Fibroblast of villous mesenchyme (primary cell): ENCODE measurements around the gene CIROP. TPM values are rescaled to one million over a fixed set of nuclear protein-coding genes. Genes with fewer than 3 reads are reported as not detected.

ENCODE experiments used
- DNase-seq: peaks from one replicate; pipeline ENCODE4 v3.0.0-alpha.2; 2010; ENCODE audit warnings: low read depth
- H3K4me3 ChIP-seq: 2 replicates; pipeline ENCODE4 v1.5.1; 2011; ENCODE audit warnings: low read depth, mild to moderate bottlenecking, low read length
- CTCF ChIP-seq: IDR thresholded peaks from 2 replicates; pipeline ENCODE4 v1.5.1; 2012; ENCODE audit warnings: low read depth, mild to moderate bottlenecking, low read length; ENCODE audit not compliant: insufficient read depth
- total RNA-seq: library from RNA; depleted of rRNA; stranded (reverse); fragments of >200 nt; gene quantifications from 2 replicates; pipeline ENCODE4 v1.2.3, GENCODE V29; 2012

CIROP gene
- total RNA-seq, 1 donor = not detected

GRCh38 chr14:23080474-23080873 is 24.3 kb downstream of the CIROP start:
- H3K4me3 ChIP-seq = no peak overlapping the region
- no peak for TF ChIP-seq CTCF
- DNase-seq = no peak

GRCh38 chr14:23079716-23080115 is 25.1 kb downstream of the CIROP start:
- no peak overlapping the region for H3K4me3 ChIP-seq

GRCh38 chr14:23078692-23079116 is 26.1 kb downstream of the CIROP start:
- H3K4me3 ChIP-seq = no peak overlapping the region
- TF ChIP-seq CTCF = no peak
- peak; percentile 98 for DNase-seq

More at GRCh38 chr14:23079716-23080115, 25.1 kb downstream of the CIROP start:
- no peak for DNase-seq
- TF ChIP-seq CTCF = no peak

GRCh38 chr14:23077962-23078361 is 26.8 kb downstream of the CIROP start:
- no peak for TF ChIP-seq CTCF
- no peak for DNase-seq
- no peak overlapping the region for H3K4me3 ChIP-seq

GRCh38 chr14:23076785-23077408 is 27.9 kb downstream of the CIROP start:
- peak; percentile 42 for DNase-seq
- peak; percentile 69 for TF ChIP-seq CTCF
- H3K4me3 ChIP-seq = no peak overlapping the region

- no peak for TF ChIP-seq CTCF
- no peak overlapping the region for H3K4me3 ChIP-seq
- DNase-seq = no peak
Measured at GRCh38 chr14:23074906-23075305, 29.9 kb downstream of the CIROP start.
